Vagina (tissue), 2 donors: ENCODE measurements around the gene MYL11. TPM values are rescaled to one million over a fixed set of nuclear protein-coding genes. Genes with fewer than 3 reads are reported as not detected.

Experiments used
- DNase-seq, 2 donors: peaks; one replicate each; pipeline ENCODE4 v3.0.0-alpha.2; 2017; ENCODE audit errors: extremely low spot score in 2 of 2
- H3K27ac ChIP-seq: fragments of 200-600 bp; sonication (generic); one replicate; pipeline ENCODE4 v1.5.1; 2019
- H3K27me3 ChIP-seq: fragments of 200-600 bp; sonication (generic); one replicate; pipeline ENCODE4 v1.5.1; 2019
- H3K36me3 ChIP-seq, 2 donors: fragments of 200-600 bp; sonication (generic); one replicate each; pipeline ENCODE4 v1.5.1; 2017 to 2019
- H3K4me1 ChIP-seq: fragments of 200-600 bp; sonication (generic); one replicate; pipeline ENCODE4 v1.5.1; 2019
- H3K4me3 ChIP-seq, 2 donors: fragments of 200-600 bp; sonication (generic); 1 replicate in 1 of 2; 2 replicates in 1 of 2; pipeline ENCODE4 v1.5.1; 2016 to 2019
- H3K9me3 ChIP-seq: fragments of 200-600 bp; sonication (generic); one replicate; pipeline ENCODE4 v1.5.1; 2019
- CTCF ChIP-seq, 3 experiments: fragments of 450-650 bp in 2 of 3; fragments of 200-600 bp in 1 of 3; sonication (generic) in 1 of 3; IDR thresholded peaks; one replicate each; pipeline ENCODE4 v1.5.1; 2017 to 2019; ENCODE audit warnings: antibody characterized with exemption in 3 of 3, mild to moderate bottlenecking in 2 of 3, moderate library complexity in 2 of 3
- POLR2A ChIP-seq, 2 donors: fragments of 450-650 bp; IDR thresholded peaks; one replicate each; pipeline ENCODE4 v1.6.1; 2017; ENCODE audit warnings: antibody characterized with exemption in 2 of 2, mild to moderate bottlenecking in 2 of 2, moderate library complexity in 2 of 2
- POLR2AphosphoS5 ChIP-seq, 2 donors: sonication (generic); formaldehyde crosslinking; IDR thresholded peaks; one replicate each; pipeline ENCODE4 v1.9.0; 2017; ENCODE audit warnings: antibody characterized with exemption in 2 of 2, mild to moderate bottlenecking in 2 of 2, low read depth in 1 of 2; ENCODE audit not compliant: insufficient read depth in 1 of 2
- intact Hi-C: fragments of 100-400 bp; cut with DNase I; formaldehyde crosslinking; loops from one replicate; pipeline ENCODE4 v1.15.1; 2023
- total RNA-seq: library from RNA; depleted of rRNA; stranded (reverse); fragments of >200 nt; gene quantifications from one replicate; pipeline ENCODE4 v1.2.3, GENCODE V29; 2016

MYL11 gene
- total RNA-seq, 1 donor from 2014 or later: not detected

- Histone ChIP-seq H3K27me3 (no peaks in the 10 kb centered on the region), H3K27ac (no peak overlapping the region), H3K9me3 (no peaks in the 10 kb centered on the region), H3K4me3 (no peak overlapping the region), H3K4me1 (peaks cover 22% of the 10 kb centered on the region), H3K36me3 (peaks cover 0 to 25% of the 10 kb centered on the region in 2 donors)
- DNase-seq: peak in 1 of 2 donors; percentile 85
- no peak for TF ChIP-seq POLR2AphosphoS5 (IDR thresholded peaks at IDR 0.05; ENCODE audit: insufficient read depth in 1 of 2, low read depth in 1 of 2)
- TF ChIP-seq CTCF (IDR thresholded peaks at IDR 0.05): no peak
- no peak for TF ChIP-seq POLR2A (IDR thresholded peaks at IDR 0.05)
- intact Hi-C loops: no loop called here
Observed at GRCh38 chr16:30358990-30359870, 15.4 kb upstream of the MYL11 start.

- Histone ChIP-seq H3K9me3 (no peaks in the 10 kb centered on the region), H3K36me3 (peaks cover 0 to 28% of the 10 kb centered on the region in 2 donors), H3K4me3 (no peak overlapping the region), H3K4me1 (peaks cover 18% of the 10 kb centered on the region), H3K27me3 (no peaks in the 10 kb centered on the region), H3K27ac (no peak overlapping the region)
- TF ChIP-seq POLR2AphosphoS5 (IDR thresholded peaks at IDR 0.05; ENCODE audit: insufficient read depth in 1 of 2, low read depth in 1 of 2) (no peak), POLR2A (IDR thresholded peaks at IDR 0.05) (no peak), CTCF (IDR thresholded peaks at IDR 0.05) (no peak)
- intact Hi-C loops: no loop called here
- DNase-seq: no peak
Observed at GRCh38 chr16:30359871-30360170, 14.8 kb upstream of the MYL11 start.

GRCh38 chr16:30361180-30361579 lies 13.4 kb upstream of the MYL11 start:
- Histone ChIP-seq H3K36me3 (peaks cover 0 to 34% of the 10 kb centered on the region in 2 donors), H3K4me1 (peaks cover 23% of the 10 kb centered on the region), H3K27ac (no peak overlapping the region), H3K4me3 (no peak overlapping the region), H3K9me3 (no peaks in the 10 kb centered on the region), H3K27me3 (no peaks in the 10 kb centered on the region)
- intact Hi-C loops: no loop called here
- DNase-seq: no peak
- no peak for TF ChIP-seq CTCF (IDR thresholded peaks at IDR 0.05)
- no peak for TF ChIP-seq POLR2A (IDR thresholded peaks at IDR 0.05)
- no peak for TF ChIP-seq POLR2AphosphoS5 (IDR thresholded peaks at IDR 0.05; ENCODE audit: insufficient read depth in 1 of 2, low read depth in 1 of 2)

- DNase-seq: no peak
- peaks cover 52% of the 10 kb centered on the region for H3K4me1 ChIP-seq
- no peak overlapping the region for H3K4me3 ChIP-seq
- no peaks in the 10 kb centered on the region for H3K9me3 ChIP-seq
- intact Hi-C loops: no loop called here
- H3K36me3 ChIP-seq: peaks cover 0 to 14% of the 10 kb centered on the region in 2 donors
- TF ChIP-seq CTCF (IDR thresholded peaks at IDR 0.05): no peak
- no peak for TF ChIP-seq POLR2AphosphoS5 (IDR thresholded peaks at IDR 0.05; ENCODE audit: insufficient read depth in 1 of 2, low read depth in 1 of 2)
- no peak for TF ChIP-seq POLR2A (IDR thresholded peaks at IDR 0.05)
- H3K27me3 ChIP-seq: no peaks in the 10 kb centered on the region
- no peak overlapping the region for H3K27ac ChIP-seq
Observed at GRCh38 chr16:30365200-30365599, 9.4 kb upstream of the MYL11 start.

- peaks cover 0 to 14% of the 10 kb centered on the region in 2 donors for H3K36me3 ChIP-seq
- no peak for TF ChIP-seq CTCF (IDR thresholded peaks at IDR 0.05)
- no peak overlapping the region for H3K27ac ChIP-seq
- H3K4me3 ChIP-seq: no peak overlapping the region
- H3K4me1 ChIP-seq: peaks cover 56% of the 10 kb centered on the region
- intact Hi-C loops: no loop called here
- H3K27me3 ChIP-seq: no peaks in the 10 kb centered on the region
- DNase-seq: no peak
- H3K9me3 ChIP-seq: no peaks in the 10 kb centered on the region
Observed at GRCh38 chr16:30366511-30366910, 8.1 kb upstream of the MYL11 start.
